GM18867 (cell line): ENCODE data around the gene ASB2.

Source experiments
- ATAC-seq: cut with Tn5 transposase; IDR thresholded peaks from one replicate; pipeline ENCODE4 v1.9.1; 2021; ENCODE audit warnings: mild to moderate bottlenecking, moderate library complexity; ENCODE audit not compliant: unreplicated experiment

Gene ASB2

GRCh38 chr14:93929657-93930056, 46.7 kb downstream of the ASB2 start:
- no peak for ATAC-seq

- no peak for ATAC-seq
These were observed 47.3 kb downstream of the ASB2 start for GRCh38 chr14:93929048-93929535.

GRCh38 chr14:93928184-93929047, 48.0 kb downstream of the ASB2 start:
- ATAC-seq = no peak

- no peak for ATAC-seq
These were observed 48.6 kb downstream of the ASB2 start for GRCh38 chr14:93927800-93928145.

- no peak for ATAC-seq
These were observed 49.2 kb downstream of the ASB2 start, which contains the start of gene FAM181A for GRCh38 chr14:93926873-93927799. Gene FAM181A (plus strand): TSS chr14:93927344. CDS start chr14:93928286, 942 bp downstream.

- ATAC-seq = no peak
These were observed 50.0 kb downstream of the ASB2 start for GRCh38 chr14:93926245-93926872.

- no peak for ATAC-seq
These were observed 50.9 kb downstream of the ASB2 start for GRCh38 chr14:93925374-93925895.

- ATAC-seq = no peak
These were observed 51.6 kb downstream of the ASB2 start for GRCh38 chr14:93924592-93925355.

- ATAC-seq = no peak
These were observed 52.7 kb downstream of the ASB2 start for GRCh38 chr14:93923626-93924025.

- ATAC-seq = no peak
These were observed 55.2 kb downstream of the ASB2 start for GRCh38 chr14:93921001-93921806.

- no peak for ATAC-seq
These were observed 59.2 kb downstream of the ASB2 start for GRCh38 chr14:93917141-93917540.

GRCh38 chr14:93916498-93916897, 59.9 kb downstream of the ASB2 start:
- no peak for ATAC-seq

GRCh38 chr14:93915800-93916199, 60.6 kb downstream of the ASB2 start:
- ATAC-seq = no peak

- ATAC-seq = no peak
These were observed 61.2 kb downstream of the ASB2 start for GRCh38 chr14:93915070-93915705.

- no peak for ATAC-seq
These were observed 62.1 kb downstream of the ASB2 start for GRCh38 chr14:93914278-93914677.

GRCh38 chr14:93912782-93913181, 63.6 kb downstream of the ASB2 start:
- ATAC-seq = no peak

GRCh38 chr14:93911975-93912615, 64.3 kb downstream of the ASB2 start:
- no peak for ATAC-seq

GRCh38 chr14:93909429-93910128, 66.8 kb downstream of the ASB2 start:
- no peak for ATAC-seq
